Liver (tissue), 9 donors: ENCODE results near the gene SLC16A10. TPM values are rescaled to one million over a fixed set of nuclear protein-coding genes. Genes with fewer than 3 reads are reported as not detected.

ENCODE experiments used
- DNase-seq: peaks from one replicate; pipeline ENCODE4 v3.0.0-alpha.2; 2017; ENCODE audit warnings: low spot score
- H3K27ac ChIP-seq, 2 donors: one replicate each; pipeline ENCODE4 v1.7.0; 2013; ENCODE audit warnings: inconsistent platforms in 2 of 2, low read length in 2 of 2, control low read depth in 1 of 2, low read depth in 1 of 2, mild to moderate bottlenecking in 1 of 2
- H3K27me3 ChIP-seq, 4 donors: one replicate each; pipeline versions ENCODE4 v1.6.1 to v1.7.0; 2013; ENCODE audit warnings: low read length in 3 of 4, inconsistent platforms in 1 of 4, mild to moderate bottlenecking in 1 of 4, moderate library complexity in 1 of 4; ENCODE audit not compliant: control insufficient read depth in 4 of 4, insufficient read depth in 4 of 4
- H3K36me3 ChIP-seq, 4 donors: one replicate each; pipeline versions ENCODE4 v1.6.1 to v1.7.0; 2013; ENCODE audit warnings: low read length in 3 of 4, mild to moderate bottlenecking in 3 of 4, low read depth in 1 of 4, moderate library complexity in 1 of 4; ENCODE audit not compliant: control insufficient read depth in 4 of 4, insufficient read depth in 3 of 4
- H3K4me1 ChIP-seq, 4 donors: one replicate each; pipeline versions ENCODE4 v1.6.1 to v1.7.0; 2013; ENCODE audit warnings: low read length in 3 of 4, mild to moderate bottlenecking in 3 of 4, moderate library complexity in 1 of 4; ENCODE audit not compliant: control insufficient read depth in 4 of 4, insufficient read depth in 4 of 4
- H3K4me3 ChIP-seq, 3 donors: one replicate each; pipeline versions ENCODE4 v1.6.1 to v1.7.0; 2013; ENCODE audit warnings: low read length in 3 of 3, control low read depth in 1 of 3, low read depth in 1 of 3, mild to moderate bottlenecking in 1 of 3
- H3K9ac ChIP-seq, 2 donors: one replicate each; pipeline ENCODE4 v1.7.0; 2013; ENCODE audit warnings: low read length in 2 of 2, mild to moderate bottlenecking in 2 of 2, moderate library complexity in 2 of 2, control low read depth in 1 of 2, low read depth in 1 of 2
- H3K9me3 ChIP-seq, 4 donors: one replicate each; pipeline versions ENCODE4 v1.6.1 to v1.7.0; 2013; ENCODE audit warnings: low read length in 3 of 4; ENCODE audit not compliant: control insufficient read depth in 4 of 4
- ATF3 ChIP-seq: IDR thresholded peaks from 2 replicates; pipeline ENCODE4 v1.6.1; 2016; ENCODE audit warnings: antibody characterized with exemption
- EGR1 ChIP-seq, 2 donors: IDR thresholded peaks; 2 replicates each; pipeline ENCODE4 v1.6.1; 2016 to 2018; ENCODE audit warnings: antibody characterized with exemption in 2 of 2, low read depth in 2 of 2
- FOXA1 ChIP-seq: IDR thresholded peaks from 2 replicates; pipeline ENCODE4 v1.6.1; 2016; ENCODE audit warnings: antibody characterized with exemption
- FOXA2 ChIP-seq: IDR thresholded peaks from 2 replicates; pipeline ENCODE4 v1.6.1; 2016; ENCODE audit warnings: antibody characterized with exemption
- HNF4A ChIP-seq, 2 donors: conservative IDR thresholded peaks; 2 replicates each; pipeline ENCODE4 v1.6.1; 2016; ENCODE audit warnings: antibody characterized with exemption in 2 of 2, mild to moderate bottlenecking in 2 of 2
- HNF4G ChIP-seq: IDR thresholded peaks from 2 replicates; pipeline ENCODE4 v1.6.1; 2016; ENCODE audit warnings: antibody characterized with exemption
- JUND ChIP-seq, 2 donors: IDR thresholded peaks; 2 replicates each; pipeline ENCODE4 v1.6.1; 2016; ENCODE audit warnings: antibody characterized with exemption in 2 of 2
- NR2F2 ChIP-seq: IDR thresholded peaks from 2 replicates; pipeline ENCODE4 v1.6.1; 2016; ENCODE audit warnings: antibody characterized with exemption
- RAD21 ChIP-seq, 2 donors: IDR thresholded peaks; 2 replicates each; pipeline ENCODE4 v1.6.1; 2016; ENCODE audit warnings: antibody characterized with exemption in 2 of 2, mild to moderate bottlenecking in 2 of 2
- REST ChIP-seq: IDR thresholded peaks from 2 replicates; pipeline ENCODE4 v1.6.1; 2016; ENCODE audit warnings: antibody characterized with exemption, mild to moderate bottlenecking
- RXRA ChIP-seq, 2 donors: IDR thresholded peaks; 2 replicates each; pipeline ENCODE4 v1.6.1; 2017 to 2018; ENCODE audit warnings: antibody characterized with exemption in 2 of 2, mild to moderate bottlenecking in 1 of 2
- SP1 ChIP-seq: IDR thresholded peaks from 2 replicates; pipeline ENCODE4 v1.6.1; 2018; ENCODE audit warnings: antibody characterized with exemption, mild to moderate bottlenecking
- TAF1 ChIP-seq: conservative IDR thresholded peaks from 2 replicates; pipeline ENCODE4 v1.6.1; 2016; ENCODE audit warnings: antibody characterized with exemption, mild to moderate bottlenecking
- YY1 ChIP-seq: IDR thresholded peaks from 2 replicates; pipeline ENCODE4 v1.6.1; 2016; ENCODE audit warnings: antibody characterized with exemption, mild to moderate bottlenecking
- ZBTB33 ChIP-seq: IDR thresholded peaks from 2 replicates; pipeline ENCODE4 v1.6.1; 2016; ENCODE audit warnings: antibody characterized with exemption
- WGBS: extraction: QIAGEN DNeasy Blood & Tissue Kit; methylation state at CpG from one replicate; pipeline ENCODE4 v1.1.7; 2013; 5-methylcytosine and 5-hydroxymethylcytosine counted together
- polyA plus RNA-seq, 2 donors: library from polyadenylated mRNA; stranded (reverse) in 1 of 2; unstranded in 1 of 2; fragments of 200-250 nt in 1 of 2; fragments of >200 nt in 1 of 2; fragmentation: Nextera tagmentation in 1 of 2; extraction: Ambion mirVana in 1 of 2; gene quantifications; one replicate each; pipeline versions ENCODE4 v1.2.1 to v1.2.3, GENCODE V29; 2013 to 2015
- total RNA-seq, 2 donors: library from RNA; depleted of rRNA; stranded (reverse); fragments of >200 nt; gene quantifications; one replicate each; pipeline ENCODE4 v1.2.3, GENCODE V29; 2014
- TF ChIP-seq, protein P1 (sequence below): fragments of 150-350 bp; IDR thresholded peaks from 2 replicates; pipeline ENCODE4 v1.5.1; 2017; ENCODE audit warnings: improper control_type of control experiment, low read depth, low read length; ENCODE audit not compliant: missing input control
- TF ChIP-seq, protein P2 (sequence below): IDR thresholded peaks from 2 replicates; pipeline ENCODE4 v1.6.1; 2016; ENCODE audit warnings: antibody characterized with exemption
- donor health status: healthy.
- donor health status: healthy.
- donor health status: healthy.
- donor health status: healthy.
- donor health status: healthy.

Gene SLC16A10
- total and polyA plus RNA-seq, 4 donors = 1.8 to 16.7 (median 8.4) TPM

DNA sequence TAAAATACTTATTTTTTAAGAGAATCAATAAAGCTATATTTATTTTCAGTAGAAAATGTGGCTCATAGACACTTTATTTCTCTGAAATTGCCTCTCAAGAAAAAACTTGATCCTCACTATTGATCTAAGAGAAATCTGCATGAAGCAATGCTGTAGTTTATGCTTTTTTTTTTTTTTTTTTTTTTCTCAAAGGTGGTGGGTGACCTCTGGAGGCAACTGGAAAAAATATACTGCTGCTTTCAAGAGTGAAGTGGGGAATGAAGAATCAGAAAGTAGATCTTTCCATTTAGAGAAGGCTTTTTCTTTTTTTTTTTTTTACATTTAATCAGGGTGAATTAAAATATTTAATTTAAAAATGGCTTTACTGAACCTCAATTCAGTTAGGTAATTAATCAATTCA lies 169.3 kb downstream of the SLC16A10 start:
- no peaks in the 10 kb centered on the region for H3K27me3 ChIP-seq
- H3K27ac ChIP-seq = no peak overlapping the region
- H3K4me3 ChIP-seq = no peak overlapping the region
- H3K9me3 ChIP-seq = no peaks in the 10 kb centered on the region
- H3K9ac ChIP-seq = no peak overlapping the region
- peak; percentile 37 to 38 for TF ChIP-seq RAD21 (IDR thresholded peaks at IDR 0.05)
- TF ChIP-seq, protein P1, sequence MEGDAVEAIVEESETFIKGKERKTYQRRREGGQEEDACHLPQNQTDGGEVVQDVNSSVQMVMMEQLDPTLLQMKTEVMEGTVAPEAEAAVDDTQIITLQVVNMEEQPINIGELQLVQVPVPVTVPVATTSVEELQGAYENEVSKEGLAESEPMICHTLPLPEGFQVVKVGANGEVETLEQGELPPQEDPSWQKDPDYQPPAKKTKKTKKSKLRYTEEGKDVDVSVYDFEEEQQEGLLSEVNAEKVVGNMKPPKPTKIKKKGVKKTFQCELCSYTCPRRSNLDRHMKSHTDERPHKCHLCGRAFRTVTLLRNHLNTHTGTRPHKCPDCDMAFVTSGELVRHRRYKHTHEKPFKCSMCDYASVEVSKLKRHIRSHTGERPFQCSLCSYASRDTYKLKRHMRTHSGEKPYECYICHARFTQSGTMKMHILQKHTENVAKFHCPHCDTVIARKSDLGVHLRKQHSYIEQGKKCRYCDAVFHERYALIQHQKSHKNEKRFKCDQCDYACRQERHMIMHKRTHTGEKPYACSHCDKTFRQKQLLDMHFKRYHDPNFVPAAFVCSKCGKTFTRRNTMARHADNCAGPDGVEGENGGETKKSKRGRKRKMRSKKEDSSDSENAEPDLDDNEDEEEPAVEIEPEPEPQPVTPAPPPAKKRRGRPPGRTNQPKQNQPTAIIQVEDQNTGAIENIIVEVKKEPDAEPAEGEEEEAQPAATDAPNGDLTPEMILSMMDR = no peak
- H3K36me3 ChIP-seq = no peaks in the 10 kb centered on the region
- peaks cover 0 to 10% (median 7%) of the 10 kb centered on the region in 4 donors for H3K4me1 ChIP-seq
- DNase-seq = no peak

- TF ChIP-seq RAD21 (IDR thresholded peaks at IDR 0.05) = no peak
- TF ChIP-seq HNF4G = no peak
- TF ChIP-seq HNF4A (conservative IDR thresholded peaks at IDR 0.05) = no peak
- no peak for TF ChIP-seq TAF1
- no peak for TF ChIP-seq EGR1 (IDR thresholded peaks at IDR 0.05; ENCODE audit: low read depth in 2 of 2)
- no peak for TF ChIP-seq REST
- no peak for TF ChIP-seq ZBTB33
- TF ChIP-seq FOXA1 = no peak
- no peak for TF ChIP-seq YY1
- TF ChIP-seq, protein P1 = no peak
- TF ChIP-seq, protein P2, sequence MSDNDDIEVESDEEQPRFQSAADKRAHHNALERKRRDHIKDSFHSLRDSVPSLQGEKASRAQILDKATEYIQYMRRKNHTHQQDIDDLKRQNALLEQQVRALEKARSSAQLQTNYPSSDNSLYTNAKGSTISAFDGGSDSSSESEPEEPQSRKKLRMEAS = no peak
- TF ChIP-seq FOXA2 = no peak
- TF ChIP-seq NR2F2 = no peak
- TF ChIP-seq SP1 = no peak
- no peak for TF ChIP-seq JUND (IDR thresholded peaks at IDR 0.05)
- no peak for TF ChIP-seq ATF3
- no peak for TF ChIP-seq RXRA (IDR thresholded peaks at IDR 0.05)
- H3K27ac ChIP-seq = no peak overlapping the region
- no peaks in the 10 kb centered on the region for H3K27me3 ChIP-seq
- no peak for DNase-seq
- no peak overlapping the region for H3K9ac ChIP-seq
- H3K36me3 ChIP-seq = no peaks in the 10 kb centered on the region
- H3K4me1 ChIP-seq = peaks cover 0 to 10% (median 7%) of the 10 kb centered on the region in 4 donors
- no peaks in the 10 kb centered on the region for H3K9me3 ChIP-seq
- WGBS = 92% methylated on average over 13 of the region's 13 CpGs
- no peak overlapping the region for H3K4me3 ChIP-seq
Observed at GRCh38 chr6:111258010-111258409, 170.7 kb downstream of the SLC16A10 start.
